SK-N-SH (cell line): ENCODE results near the gene GALNT18. TPM values are rescaled to one million over a fixed set of nuclear protein-coding genes. Genes with fewer than 3 reads are reported as not detected.

Source experiments
- CTCF ChIA-PET: fragments of 300-600, 350-600 bp; formaldehyde crosslinking; extraction: SDS; loops from one replicate; lab custom pipeline; 2021; lab: Yijun Ruan, JAX
- POLR2A ChIA-PET: fragments of 350-600 bp; sonication (Branson Sonifier 250); formaldehyde crosslinking; extraction: SDS; loops from one replicate; lab custom pipeline; 2020; ENCODE audit warnings: antibody characterized with exemption, inconsistent platforms; lab: Yijun Ruan, JAX
- DNase-seq: peaks from one replicate; pipeline ENCODE4 v3.0.0; 2012
- H2AFZ ChIP-seq: fragments of 200-600 bp; sonication (generic); 2 replicates; pipeline ENCODE4 v1.8.1; 2016; ENCODE audit warnings: antibody characterized with exemption, mild to moderate bottlenecking, low read depth
- H3F3A ChIP-seq: fragments of 200-600 bp; sonication (generic); replicated peaks from 2 replicates; pipeline ENCODE3; 2016; ENCODE audit warnings: antibody characterized with exemption, mild to moderate bottlenecking; ENCODE audit not compliant: insufficient read depth
- H3K27ac ChIP-seq, 2 experiments: fragments of 200-500 bp in 1 of 2; fragments of 200-600 bp in 1 of 2; sonication (Bioruptor generic) in 1 of 2; sonication (generic), shearing (Covaris generic) in 1 of 2; 2 replicates each; pipeline versions ENCODE4 v1.5.1 to v1.6.1; 2014 to 2016; ENCODE audit warnings: low read depth in 2 of 2, inconsistent platforms in 1 of 2, low read length in 1 of 2, mild to moderate bottlenecking in 1 of 2, mixed read lengths in 1 of 2
- H3K27me3 ChIP-seq: fragments of 200-600 bp; sonication (generic), shearing (Covaris generic); 2 replicates; pipeline ENCODE4 v1.6.1; 2016; ENCODE audit warnings: mixed run types; ENCODE audit not compliant: insufficient read depth
- H3K36me3 ChIP-seq, 2 experiments: fragments of 200-500 bp in 1 of 2; fragments of 200-600 bp in 1 of 2; sonication (Bioruptor generic) in 1 of 2; sonication (generic) in 1 of 2; replicated peaks in 1 of 2; 2 replicates each; pipeline versions ENCODE3 to v1.5.1; 2014 to 2016; ENCODE audit warnings: low read length in 1 of 2, mild to moderate bottlenecking in 1 of 2; ENCODE audit not compliant: insufficient read depth in 2 of 2, control insufficient read depth in 1 of 2
- H3K4me1 ChIP-seq, 2 experiments: fragments of 200-500 bp in 1 of 2; fragments of 200-600 bp in 1 of 2; sonication (Bioruptor generic) in 1 of 2; sonication (generic), shearing (Covaris generic) in 1 of 2; 2 replicates each; pipeline versions ENCODE4 v1.5.1 to v1.6.1; 2014 to 2016; ENCODE audit warnings: low read depth in 1 of 2, low read length in 1 of 2, mixed run types in 1 of 2; ENCODE audit not compliant: insufficient read depth in 2 of 2, control insufficient read depth in 1 of 2
- H3K4me2 ChIP-seq: fragments of 200-600 bp; sonication (generic), shearing (Covaris generic); 2 replicates; pipeline ENCODE4 v1.6.1; 2017; ENCODE audit warnings: mixed run types
- H3K4me3 ChIP-seq, 2 experiments: fragments of 200-500 bp in 1 of 2; fragments of 200-600 bp in 1 of 2; sonication (Bioruptor generic) in 1 of 2; sonication (generic), shearing (Covaris generic) in 1 of 2; 2 replicates each; pipeline versions ENCODE4 v1.5.1 to v1.8.1; 2014 to 2016; ENCODE audit warnings: low read depth in 2 of 2, inconsistent platforms in 1 of 2, low read length in 1 of 2, mild to moderate bottlenecking in 1 of 2, mixed read lengths in 1 of 2, moderate library complexity in 1 of 2
- H3K79me2 ChIP-seq: fragments of 200-600 bp; sonication (generic); 2 replicates; pipeline ENCODE4 v1.8.1; 2017; ENCODE audit warnings: mild to moderate bottlenecking; ENCODE audit not compliant: insufficient read depth
- H3K9ac ChIP-seq: fragments of 200-600 bp; sonication (generic); 2 replicates; pipeline ENCODE4 v1.6.1; 2017; ENCODE audit warnings: mixed run types
- H3K9me2 ChIP-seq: fragments of 200-600 bp; sonication (generic); 2 replicates; pipeline ENCODE4 v1.6.1; 2017; ENCODE audit warnings: mixed run types
- H3K9me3 ChIP-seq: fragments of 200-600 bp; sonication (generic); 2 replicates; pipeline ENCODE4 v1.6.1; 2017; ENCODE audit warnings: mixed run types, mild to moderate bottlenecking, moderate library complexity
- H4K20me1 ChIP-seq: fragments of 200-600 bp; sonication (generic); 2 replicates; pipeline ENCODE4 v1.6.1; 2017; ENCODE audit warnings: mild to moderate bottlenecking, mixed run types; ENCODE audit not compliant: insufficient read depth
- CHD2 ChIP-seq: fragments of 150-350 bp; IDR thresholded peaks from 2 replicates; pipeline ENCODE4 v1.6.1; 2018; ENCODE audit warnings: low read length; ENCODE audit not compliant: partially characterized antibody
- EP300 ChIP-seq, 2 experiments: IDR thresholded peaks; 2 replicates each; pipeline versions ENCODE4 v1.4.0 to v1.6.1; 2012; ENCODE audit warnings: borderline replicate concordance in 1 of 2, low read depth in 1 of 2, low read length in 1 of 2
- FOXJ3 ChIP-seq: sonication (generic); formaldehyde crosslinking; IDR thresholded peaks from 2 replicates; pipeline ENCODE4 v1.5.1; 2020; ENCODE audit warnings: mild to moderate bottlenecking, missing genetic modification reagents
- FOXM1 ChIP-seq: IDR thresholded peaks from 2 replicates; pipeline ENCODE4 v1.4.0; 2012; ENCODE audit warnings: low read depth, mild to moderate bottlenecking
- GABPA ChIP-seq: IDR thresholded peaks from 2 replicates; pipeline ENCODE4 v1.4.0; 2012; ENCODE audit warnings: low read depth, mild to moderate bottlenecking
- GATA2 ChIP-seq: sonication (generic); formaldehyde crosslinking; IDR thresholded peaks from 2 replicates; pipeline ENCODE4 v1.5.0; 2020; ENCODE audit warnings: mild to moderate bottlenecking, missing genetic modification reagents
- JUND ChIP-seq: IDR thresholded peaks from 2 replicates; pipeline ENCODE4 v1.4.0; 2012
- MEF2A ChIP-seq: IDR thresholded peaks from 2 replicates; pipeline ENCODE4 v1.4.0; 2012; ENCODE audit warnings: low read depth, borderline replicate concordance
- MXI1 ChIP-seq: IDR thresholded peaks from 2 replicates; pipeline ENCODE4 v1.6.1; 2012; ENCODE audit warnings: mild to moderate bottlenecking, low read depth, low read length, improper control_type of control experiment
- RAD21 ChIP-seq: IDR thresholded peaks from 2 replicates; pipeline ENCODE4 v1.6.1; 2012; ENCODE audit warnings: mild to moderate bottlenecking, low read length
- RCOR1 ChIP-seq: fragments of 150-350 bp; IDR thresholded peaks from 2 replicates; pipeline ENCODE4 v1.6.1; 2017; ENCODE audit warnings: antibody characterized with exemption, low read length
- RFX5 ChIP-seq: IDR thresholded peaks from 2 replicates; pipeline ENCODE4 v1.6.1; 2012; ENCODE audit warnings: mild to moderate bottlenecking, improper control_type of control experiment, low read length
- RXRA ChIP-seq: IDR thresholded peaks from 2 replicates; pipeline ENCODE4 v1.4.0; 2012; ENCODE audit warnings: low read depth, mild to moderate bottlenecking, borderline replicate concordance
- TAF1 ChIP-seq: IDR thresholded peaks from 2 replicates; pipeline ENCODE4 v1.6.1; 2012; ENCODE audit warnings: low read depth, mild to moderate bottlenecking, low read length, moderate library complexity, borderline replicate concordance
- TCF12 ChIP-seq: IDR thresholded peaks from 2 replicates; pipeline ENCODE4 v1.4.0; 2012
- TEAD4 ChIP-seq: IDR thresholded peaks from 2 replicates; pipeline ENCODE4 v1.4.0; 2012; ENCODE audit warnings: mild to moderate bottlenecking, borderline replicate concordance; ENCODE audit not compliant: insufficient read depth
- YY1 ChIP-seq: IDR thresholded peaks from 2 replicates; pipeline ENCODE4 v1.4.0; 2012; ENCODE audit warnings: low read depth, mild to moderate bottlenecking
- WGBS: methylation state at CpG from one replicate; pipeline ENCODE4 v1.1.6; 2017; ENCODE audit warnings: low lambda C conversion rate; 5-methylcytosine and 5-hydroxymethylcytosine counted together
- polyA plus RNA-seq, 3 experiments: library from polyadenylated mRNA; depleted of rRNA; stranded (reverse); fragments of >200 nt; gene quantifications; 2 replicates each; pipeline ENCODE4 v1.2.3, GENCODE V29; 2012
- TF ChIP-seq, protein P1 (sequence below): fragments of 200-600 bp; sonication (generic); IDR thresholded peaks from 2 replicates; pipeline ENCODE4 v1.6.1; 2017; ENCODE audit warnings: antibody characterized with exemption, mild to moderate bottlenecking, moderate library complexity
- TF ChIP-seq, protein P2 (sequence below): IDR thresholded peaks from 2 replicates; pipeline ENCODE4; 2012

The GALNT18 gene
- polyA plus RNA-seq, 1 of the 3 experiments (the other 2 are of a cell fraction), result 0.64 TPM

DNA sequence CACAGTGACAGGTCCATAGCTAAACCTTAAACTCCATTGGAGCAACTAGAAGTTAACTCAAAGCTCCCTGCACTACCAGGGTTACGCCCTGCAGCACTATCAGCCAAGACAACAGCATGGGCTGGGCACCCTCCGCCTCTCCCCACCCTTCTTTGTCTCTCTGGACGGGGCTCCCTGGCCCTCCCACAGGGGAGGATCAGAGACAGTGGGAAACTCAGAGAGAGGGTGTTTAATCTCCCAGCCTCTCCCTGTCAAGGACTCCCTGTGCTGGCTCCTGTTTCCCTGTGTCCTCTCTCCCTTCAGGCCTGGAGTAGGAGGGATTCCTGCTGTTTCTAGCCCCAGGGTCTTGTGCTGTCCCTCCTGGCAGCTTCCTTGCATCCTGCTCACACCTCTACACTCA lies 211.9 kb downstream of the GALNT18 start:
- no peaks in the 10 kb centered on the region for H4K20me1 ChIP-seq
- H3K9ac ChIP-seq, result no peak overlapping the region
- ChIA-PET POLR2A (no interaction called here), CTCF (interaction anchor here (3.7 kb wide), 1 partner anchor 378 kb away, joined by 13 read pairs; no protein-coding TSS in a partner anchor)
- WGBS, result 52% methylated on average over 3 of the region's 3 CpGs
- DNase-seq, result no peak
- H2AFZ ChIP-seq, result no peak overlapping the region
- no peaks in the 10 kb centered on the region for H3F3A ChIP-seq
- H3K9me3 ChIP-seq, result no peaks in the 10 kb centered on the region
- H3K27me3 ChIP-seq, result peaks cover 4% of the 10 kb centered on the region; the same call in 1 of the 2 replicates
- no peak overlapping the region for H3K4me3 ChIP-seq
- H3K4me2 ChIP-seq, result no peak overlapping the region
- TF ChIP-seq FOXJ3 (CRISPR knock-in tag) (no peak), GATA2 (no peak), YY1 (no peak), MEF2A (no peak), FOXM1 (no peak), JUND (no peak), RFX5 (no peak), RCOR1 (no peak), RAD21 (no peak), TEAD4 (no peak), EP300 (IDR thresholded peaks at IDR 0.05; ENCODE audit: borderline replicate concordance in 1 of 2, low read depth in 1 of 2, low read length in 1 of 2) (no peak), CHD2 (no peak), GABPA (no peak), RXRA (no peak), MXI1 (no peak), TCF12 (no peak)
- TF ChIP-seq, protein P1, sequence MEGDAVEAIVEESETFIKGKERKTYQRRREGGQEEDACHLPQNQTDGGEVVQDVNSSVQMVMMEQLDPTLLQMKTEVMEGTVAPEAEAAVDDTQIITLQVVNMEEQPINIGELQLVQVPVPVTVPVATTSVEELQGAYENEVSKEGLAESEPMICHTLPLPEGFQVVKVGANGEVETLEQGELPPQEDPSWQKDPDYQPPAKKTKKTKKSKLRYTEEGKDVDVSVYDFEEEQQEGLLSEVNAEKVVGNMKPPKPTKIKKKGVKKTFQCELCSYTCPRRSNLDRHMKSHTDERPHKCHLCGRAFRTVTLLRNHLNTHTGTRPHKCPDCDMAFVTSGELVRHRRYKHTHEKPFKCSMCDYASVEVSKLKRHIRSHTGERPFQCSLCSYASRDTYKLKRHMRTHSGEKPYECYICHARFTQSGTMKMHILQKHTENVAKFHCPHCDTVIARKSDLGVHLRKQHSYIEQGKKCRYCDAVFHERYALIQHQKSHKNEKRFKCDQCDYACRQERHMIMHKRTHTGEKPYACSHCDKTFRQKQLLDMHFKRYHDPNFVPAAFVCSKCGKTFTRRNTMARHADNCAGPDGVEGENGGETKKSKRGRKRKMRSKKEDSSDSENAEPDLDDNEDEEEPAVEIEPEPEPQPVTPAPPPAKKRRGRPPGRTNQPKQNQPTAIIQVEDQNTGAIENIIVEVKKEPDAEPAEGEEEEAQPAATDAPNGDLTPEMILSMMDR, result no peak
- TF ChIP-seq, protein P2, sequence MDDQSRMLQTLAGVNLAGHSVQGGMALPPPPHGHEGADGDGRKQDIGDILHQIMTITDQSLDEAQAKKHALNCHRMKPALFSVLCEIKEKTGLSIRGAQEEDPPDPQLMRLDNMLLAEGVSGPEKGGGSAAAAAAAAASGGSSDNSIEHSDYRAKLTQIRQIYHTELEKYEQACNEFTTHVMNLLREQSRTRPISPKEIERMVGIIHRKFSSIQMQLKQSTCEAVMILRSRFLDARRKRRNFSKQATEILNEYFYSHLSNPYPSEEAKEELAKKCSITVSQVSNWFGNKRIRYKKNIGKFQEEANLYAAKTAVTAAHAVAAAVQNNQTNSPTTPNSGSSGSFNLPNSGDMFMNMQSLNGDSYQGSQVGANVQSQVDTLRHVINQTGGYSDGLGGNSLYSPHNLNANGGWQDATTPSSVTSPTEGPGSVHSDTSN, result no peak
- TF ChIP-seq, all 33 proteins: peak for 0
- Histone ChIP-seq H3K79me2 (no peaks in the 10 kb centered on the region), H3K27ac (no peak overlapping the region), H3K9me2 (no peaks in the 10 kb centered on the region), H3K36me3 (no peaks in the 10 kb centered on the region), H3K4me1 (peaks cover 0 to 45% of the 10 kb centered on the region in 2 experiments; a peak in 2 of 4 replicates)

DNA sequence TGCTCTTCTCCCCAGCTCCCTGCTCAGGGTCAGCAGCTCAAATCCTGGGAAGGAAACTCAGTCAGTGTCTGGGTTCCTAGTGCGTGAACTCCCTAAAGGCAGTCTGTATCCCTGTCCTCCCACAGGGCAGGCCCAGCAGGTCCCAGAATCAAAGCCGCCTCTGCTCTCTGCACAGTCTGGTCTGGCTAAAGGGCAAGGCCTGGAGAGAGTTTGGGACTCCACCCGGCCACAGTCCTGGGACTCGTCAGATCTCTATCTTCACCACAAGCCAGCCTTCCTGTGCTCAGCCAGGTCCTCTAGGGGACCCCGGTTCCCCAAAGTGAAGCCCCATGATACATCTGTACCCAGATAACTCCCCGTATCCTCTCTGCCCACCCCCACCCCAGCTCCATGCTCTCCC lies 212.6 kb downstream of the GALNT18 start:
- WGBS, result 69% methylated on average over 6 of the region's 6 CpGs
- TF ChIP-seq GATA2, result peak; percentile 40; the same call in 1 of the 2 replicates
- no peak for TF ChIP-seq TAF1
- Histone ChIP-seq H3K36me3 (no peaks in the 10 kb centered on the region), H3K27me3 (peaks cover 4% of the 10 kb centered on the region; the same call in 1 of the 2 replicates), H3K9ac (no peak overlapping the region), H3K79me2 (no peaks in the 10 kb centered on the region), H3K4me2 (no peak overlapping the region), H3K9me3 (no peaks in the 10 kb centered on the region), H3K4me1 (peaks cover 0 to 44% of the 10 kb centered on the region in 2 experiments; a peak in 2 of 4 replicates), H3F3A (no peaks in the 10 kb centered on the region), H3K4me3 (no peak overlapping the region), H3K9me2 (no peaks in the 10 kb centered on the region), H3K27ac (no peak overlapping the region; a peak in 1 of 4 replicates), H2AFZ (no peak overlapping the region), H4K20me1 (no peaks in the 10 kb centered on the region)
- DNase-seq, result no peak
- POLR2A ChIA-PET, result no interaction called here
- CTCF ChIA-PET, result interaction anchor here (3.7 kb wide), 1 partner anchor 378 kb away, joined by 13 read pairs; no protein-coding TSS in a partner anchor
